GM19240 (cell line): ENCODE measurements around the gene KDM1A.

Experiments
- DNase-seq: peaks from one replicate; pipeline ENCODE4 v3.0.0; 2011; ENCODE audit warnings: low spot score; ENCODE audit not compliant: insufficient read length

The KDM1A gene

GRCh38 chr1:23110391-23110790, 91.1 kb downstream of the KDM1A start:
- DNase-seq, result no peak

- DNase-seq, result no peak
Measured at GRCh38 chr1:23111600-23112535, 92.6 kb downstream of the KDM1A start.

- no peak for DNase-seq
Measured at GRCh38 chr1:23114424-23115079, 95.3 kb downstream of the KDM1A start.

GRCh38 chr1:23116216-23116836, 97.1 kb downstream of the KDM1A start:
- no peak for DNase-seq

- DNase-seq, result no peak
Measured at GRCh38 chr1:23116921-23117699, 97.8 kb downstream of the KDM1A start.

GRCh38 chr1:23118407-23118806, 99.1 kb downstream of the KDM1A start:
- DNase-seq, result no peak

- no peak for DNase-seq
Measured at GRCh38 chr1:23118957-23119792, 99.9 kb downstream of the KDM1A start.

- no peak for DNase-seq
Measured at GRCh38 chr1:23120383-23120782, 101.1 kb downstream of the KDM1A start.

GRCh38 chr1:23122023-23122748, 102.9 kb downstream of the KDM1A start:
- DNase-seq, result no peak

- no peak for DNase-seq
Measured at GRCh38 chr1:23122796-23123195, 103.5 kb downstream of the KDM1A start.

- DNase-seq, result no peak
Measured at GRCh38 chr1:23123528-23123927, 104.3 kb downstream of the KDM1A start.

GRCh38 chr1:23124259-23125026, 105.2 kb downstream of the KDM1A start:
- DNase-seq, result no peak

GRCh38 chr1:23125489-23125888, 106.2 kb downstream of the KDM1A start:
- no peak for DNase-seq

GRCh38 chr1:23126200-23126599, 106.9 kb downstream of the KDM1A start:
- no peak for DNase-seq

GRCh38 chr1:23126801-23127200, 107.5 kb downstream of the KDM1A start:
- DNase-seq, result no peak

GRCh38 chr1:23129846-23130245, 110.6 kb downstream of the KDM1A start:
- no peak for DNase-seq

GRCh38 chr1:23132033-23132432, 112.8 kb downstream of the KDM1A start:
- no peak for DNase-seq
